Neuronal stem cell (in vitro differentiated cells): ENCODE measurements around the gene SHQ1.

Experiments
- DNase-seq: peaks from one replicate; pipeline ENCODE4 v3.0.0-alpha.2; 2013; ENCODE audit warnings: low spot score
- H2AFZ ChIP-seq: one replicate; pipeline ENCODE4 v1.6.1; 2013; ENCODE audit warnings: mild to moderate bottlenecking, low read length, inconsistent platforms
- H2AK5ac ChIP-seq: 2 replicates; pipeline ENCODE4 v1.6.1; 2013; ENCODE audit warnings: low read depth, mild to moderate bottlenecking, inconsistent platforms, low read length, moderate library complexity, mixed read lengths
- H2BK120ac ChIP-seq: 2 replicates; pipeline ENCODE4 v1.6.1; 2013; ENCODE audit warnings: low read depth, mild to moderate bottlenecking, inconsistent platforms, low read length, moderate library complexity, mixed read lengths
- H2BK12ac ChIP-seq: one replicate; pipeline ENCODE4 v1.6.1; 2013; ENCODE audit warnings: low read length, inconsistent platforms
- H2BK15ac ChIP-seq: 2 replicates; pipeline ENCODE4 v1.6.1; 2013; ENCODE audit warnings: mild to moderate bottlenecking, low read length, inconsistent platforms, mixed read lengths
- H2BK5ac ChIP-seq: one replicate; pipeline ENCODE4 v1.6.1; 2013; ENCODE audit warnings: inconsistent platforms, mild to moderate bottlenecking, low read length, moderate library complexity
- H3K14ac ChIP-seq: one replicate; pipeline ENCODE4 v1.6.1; 2013; ENCODE audit warnings: low read length, inconsistent platforms
- H3K18ac ChIP-seq: 2 replicates; pipeline ENCODE4 v1.6.1; 2013; ENCODE audit warnings: low read length, inconsistent platforms
- H3K23ac ChIP-seq: 2 replicates; pipeline ENCODE4 v1.6.1; 2013; ENCODE audit warnings: low read depth, mild to moderate bottlenecking, mixed read lengths, low read length, inconsistent platforms; ENCODE audit not compliant: poor library complexity
- H3K27ac ChIP-seq: replicated peaks from 3 replicates; pipeline ENCODE4 v1.5.1; 2013; ENCODE audit warnings: low read length, inconsistent platforms
- H3K27me3 ChIP-seq, 3 experiments: 2 replicates each; pipeline ENCODE4 v1.6.1; 2013; ENCODE audit warnings: low read length in 3 of 3, mild to moderate bottlenecking in 2 of 3, inconsistent platforms in 1 of 3, low read depth in 1 of 3, mixed read lengths in 1 of 3, moderate library complexity in 1 of 3; ENCODE audit not compliant: control insufficient read depth in 3 of 3, insufficient read depth in 3 of 3
- H3K36me3 ChIP-seq, 2 donors: replicated peaks in 1 of 2; 2 replicates each; pipeline ENCODE4 v1.6.1; 2013; ENCODE audit warnings: low read length in 2 of 2; ENCODE audit not compliant: control insufficient read depth in 2 of 2, insufficient read depth in 2 of 2
- H3K4ac ChIP-seq: 2 replicates; pipeline ENCODE4 v1.6.1; 2013; ENCODE audit warnings: inconsistent platforms, mild to moderate bottlenecking, low read length, moderate library complexity
- H3K4me1 ChIP-seq, 2 donors: 1 replicate in 1 of 2; 2 replicates in 1 of 2; pipeline ENCODE4 v1.6.1; 2013; ENCODE audit warnings: low read length in 2 of 2, low read depth in 1 of 2; ENCODE audit not compliant: control insufficient read depth in 2 of 2, insufficient read depth in 1 of 2
- H3K4me2 ChIP-seq: one replicate; pipeline ENCODE4 v1.6.1; 2013; ENCODE audit warnings: mild to moderate bottlenecking, low read length, inconsistent platforms; ENCODE audit not compliant: insufficient read depth, poor library complexity, severe bottlenecking
- H3K4me3 ChIP-seq, 2 donors: 2 replicates each; pipeline ENCODE4 v1.5.1; 2013; ENCODE audit warnings: low read length in 2 of 2, mild to moderate bottlenecking in 2 of 2, inconsistent platforms in 1 of 2, moderate library complexity in 1 of 2
- H3K79me1 ChIP-seq: one replicate; pipeline ENCODE4 v1.6.1; 2013; ENCODE audit warnings: low read depth, mild to moderate bottlenecking, inconsistent platforms, low read length, moderate library complexity
- H3K9ac ChIP-seq: one replicate; pipeline ENCODE4 v1.6.1; 2013; ENCODE audit warnings: mild to moderate bottlenecking, low read depth, low read length, inconsistent platforms; ENCODE audit not compliant: poor library complexity
- H3K9me3 ChIP-seq, 2 donors: replicated peaks in 1 of 2; 2 replicates each; pipeline versions ENCODE3 to v1.6.1; 2013; ENCODE audit warnings: low read length in 2 of 2, mild to moderate bottlenecking in 2 of 2, inconsistent platforms in 1 of 2, low read depth in 1 of 2, mixed read lengths in 1 of 2, moderate library complexity in 1 of 2; ENCODE audit not compliant: control insufficient read depth in 2 of 2, insufficient read depth in 1 of 2
- H4K8ac ChIP-seq: one replicate; pipeline ENCODE4 v1.6.1; 2013; ENCODE audit warnings: low read depth, mild to moderate bottlenecking, inconsistent platforms, low read length, moderate library complexity
- H4K91ac ChIP-seq: one replicate; pipeline ENCODE4 v1.6.1; 2013; ENCODE audit warnings: low read length, low read depth, mild to moderate bottlenecking, inconsistent platforms; ENCODE audit not compliant: poor library complexity
- WGBS, 2 donors: extraction: QIAGEN DNeasy Blood & Tissue Kit; methylation state at CpG; one replicate each; pipeline ENCODE4 v1.1.7; 2013; ENCODE audit warnings: missing lambda C conversion rate in 2 of 2, mixed read lengths in 1 of 2; ENCODE audit not compliant: insufficient read length in 2 of 2, insufficient replicate concordance in 1 of 2; ENCODE audit errors: extremely low coverage in 2 of 2; 5-methylcytosine and 5-hydroxymethylcytosine counted together

The SHQ1 gene

DNA sequence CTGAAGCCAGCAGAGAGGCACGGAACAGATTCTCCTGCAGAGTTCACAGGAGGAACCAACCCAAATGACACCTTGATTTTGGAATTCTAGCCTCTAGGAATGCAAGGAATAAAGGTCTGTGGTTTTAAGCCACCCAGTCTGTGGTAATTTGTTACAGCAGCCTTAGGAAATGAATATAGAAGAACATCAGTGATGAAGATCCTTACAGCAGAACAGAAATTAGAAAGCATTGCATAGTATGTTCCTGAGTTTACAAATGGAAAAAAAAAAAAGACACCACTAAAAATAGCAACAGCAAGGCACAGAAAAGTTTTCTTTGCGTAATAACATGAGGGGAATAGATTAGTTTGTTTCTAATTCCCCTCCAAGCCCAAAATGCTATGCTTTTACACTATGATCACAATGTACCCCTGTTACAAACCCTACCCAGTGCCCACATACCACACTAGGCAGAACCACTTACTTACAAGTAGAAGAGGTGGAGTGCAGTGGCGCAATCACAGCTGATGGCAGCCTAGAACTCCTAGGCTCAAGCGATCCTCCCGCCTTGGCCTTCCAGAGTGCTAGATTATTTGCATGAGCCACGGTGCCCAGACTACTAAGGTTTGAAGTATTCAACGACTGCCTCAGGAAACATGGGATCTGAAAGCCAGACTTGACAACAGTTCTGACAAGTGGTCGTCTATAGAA is 84.3 kb downstream of the SHQ1 start:
- no peak for DNase-seq
- Histone ChIP-seq H2BK12ac (no peak overlapping the region), H3K9me3 (no peaks in the 10 kb centered on the region), H3K36me3 (no peaks in the 10 kb centered on the region), H2BK5ac (no peak overlapping the region), H3K27me3 (no peaks in the 10 kb centered on the region), H3K27ac (no peak overlapping the region), H2AFZ (no peak overlapping the region), H3K4me2 (no peak overlapping the region), H3K4ac (no peak overlapping the region), H3K4me3 (no peak overlapping the region), H2BK120ac (no peak overlapping the region), H3K4me1 (peaks cover 12 to 13% of the 10 kb centered on the region in 2 donors), H2BK15ac (no peak overlapping the region), H3K14ac (no peak overlapping the region), H3K79me1 (no peaks in the 10 kb centered on the region), H3K9ac (no peak overlapping the region), H3K18ac (no peak overlapping the region), H3K23ac (no peak overlapping the region), H4K91ac (no peak overlapping the region), H4K8ac (no peak overlapping the region), H2AK5ac (no peak overlapping the region)
- WGBS, 2 donors, result no CpG with 5 or more reads among the region's 8 CpGs

DNA sequence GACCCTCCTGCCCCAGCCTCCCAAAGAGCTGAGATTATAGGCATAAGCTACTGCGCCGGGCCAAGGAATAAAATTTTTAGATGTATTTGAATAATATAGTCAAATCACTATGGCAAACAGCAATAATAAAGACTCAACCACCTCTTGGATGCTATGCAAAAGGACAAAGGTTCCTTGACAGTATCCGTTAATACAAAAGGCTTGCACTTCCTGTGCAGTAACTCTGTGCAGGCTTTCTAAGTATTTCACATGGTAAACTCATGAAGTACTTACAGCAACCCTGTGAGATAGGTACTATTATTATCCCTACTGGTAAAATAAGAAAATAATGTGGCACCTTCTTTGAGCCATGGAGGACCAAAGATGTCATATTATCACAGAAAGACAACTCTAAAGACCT is 86.8 kb downstream of the SHQ1 start:
- Histone ChIP-seq H3K36me3 (no peaks in the 10 kb centered on the region), H3K9me3 (no peaks in the 10 kb centered on the region), H3K27ac (no peak overlapping the region), H3K27me3 (no peaks in the 10 kb centered on the region), H3K4me3 (no peak overlapping the region), H2BK5ac (no peak overlapping the region), H3K18ac (no peak overlapping the region), H3K4me2 (no peak overlapping the region), H2BK15ac (no peak overlapping the region), H2AFZ (no peak overlapping the region), H4K91ac (no peak overlapping the region), H2BK12ac (no peak overlapping the region), H3K23ac (no peak overlapping the region), H3K14ac (no peak overlapping the region), H2BK120ac (no peak overlapping the region), H2AK5ac (no peak overlapping the region), H3K9ac (no peak overlapping the region), H4K8ac (no peak overlapping the region), H3K79me1 (no peaks in the 10 kb centered on the region), H3K4me1 (no peaks in the 10 kb centered on the region), H3K4ac (no peak overlapping the region)
- no CpG with 5 or more reads among the region's 3 CpGs for WGBS, 2 donors
- DNase-seq, result no peak

DNA sequence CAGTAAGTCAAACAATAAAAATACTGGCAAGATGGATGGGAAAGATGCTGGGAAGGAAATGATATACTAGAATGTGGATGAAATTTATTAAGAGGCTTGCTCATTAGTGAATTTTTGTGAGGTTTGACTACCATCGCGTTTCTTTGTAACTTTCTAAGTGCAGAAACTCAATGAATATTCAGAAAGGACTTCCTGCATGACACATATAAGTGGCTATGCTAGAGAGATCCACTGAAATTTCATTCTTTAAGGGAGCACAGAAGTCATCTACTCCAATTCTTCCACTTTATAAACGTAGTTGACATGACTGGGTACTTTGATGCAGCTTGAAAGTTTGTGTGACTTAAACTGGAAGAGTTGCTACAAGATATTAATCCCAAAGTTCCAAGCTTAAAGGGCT is 88.0 kb downstream of the SHQ1 start:
- Histone ChIP-seq H3K27me3 (no peaks in the 10 kb centered on the region), H2BK5ac (no peak overlapping the region), H2BK12ac (no peak overlapping the region), H3K36me3 (no peaks in the 10 kb centered on the region), H3K27ac (no peak overlapping the region), H3K23ac (no peak overlapping the region), H3K9me3 (no peaks in the 10 kb centered on the region), H2BK15ac (no peak overlapping the region), H2AK5ac (no peak overlapping the region), H2AFZ (no peak overlapping the region), H3K14ac (no peak overlapping the region), H4K91ac (no peak overlapping the region), H3K4me1 (no peaks in the 10 kb centered on the region), H2BK120ac (no peak overlapping the region), H3K18ac (no peak overlapping the region), H3K4ac (no peak overlapping the region), H3K79me1 (no peaks in the 10 kb centered on the region), H3K4me3 (no peak overlapping the region), H4K8ac (no peak overlapping the region), H3K4me2 (no peak overlapping the region), H3K9ac (no peak overlapping the region)
- WGBS, 2 donors, result no CpG with 5 or more reads among the region's 3 CpGs
- DNase-seq, result no peak

DNA sequence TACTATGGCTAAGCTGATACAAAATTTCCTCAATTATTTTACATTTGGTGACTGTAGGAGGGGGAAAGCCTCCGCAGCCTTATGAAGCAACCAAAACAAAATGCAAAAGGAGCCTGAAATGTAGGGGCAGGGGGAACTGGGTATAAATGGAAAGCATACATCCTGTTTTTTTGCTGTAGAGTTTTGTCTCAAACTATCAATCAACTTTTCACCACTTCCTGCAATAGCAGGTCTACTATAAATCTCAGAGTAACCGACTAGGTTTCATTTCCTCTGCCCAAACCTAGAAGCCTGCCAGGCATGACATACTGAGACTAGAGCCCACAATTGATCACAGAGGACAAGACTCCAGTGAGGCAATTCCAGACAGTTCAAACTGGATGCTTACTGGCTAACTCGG is 91.3 kb downstream of the SHQ1 start:
- WGBS, 2 donors, result no CpG with 5 or more reads among the region's 3 CpGs
- Histone ChIP-seq H3K36me3 (no peaks in the 10 kb centered on the region), H3K14ac (no peak overlapping the region), H3K79me1 (no peaks in the 10 kb centered on the region), H2BK15ac (no peak overlapping the region), H3K18ac (no peak overlapping the region), H3K9ac (no peak overlapping the region), H2BK120ac (no peak overlapping the region), H3K4me1 (no peaks in the 10 kb centered on the region), H2AK5ac (no peak overlapping the region), H2AFZ (no peak overlapping the region), H3K23ac (no peak overlapping the region), H3K9me3 (no peaks in the 10 kb centered on the region), H3K4me3 (no peak overlapping the region), H3K4ac (no peak overlapping the region), H4K8ac (no peak overlapping the region), H2BK12ac (no peak overlapping the region), H3K27ac (no peak overlapping the region), H2BK5ac (no peak overlapping the region), H3K4me2 (no peak overlapping the region), H4K91ac (no peak overlapping the region), H3K27me3 (no peaks in the 10 kb centered on the region)
- no peak for DNase-seq
